ENCODE data around the gene AADACL4.
"Not testable (repeated sequence)": the region's sequence is repeated elsewhere in the genome, so short reads cannot be mapped to it uniquely, and the experiment has no call there.

Gene AADACL4

GRCh38 chr1:12629985-12630760 is 13.7 kb upstream of the AADACL4 start:
- DNase-seq (ENCODE audit: low spot score), result no peak

GRCh38 chr1:12630946-12631530 is 12.8 kb upstream of the AADACL4 start:
- DNase-seq (ENCODE audit: low spot score), result no peak

GRCh38 chr1:12631571-12631970 is 12.3 kb upstream of the AADACL4 start:
- DNase-seq (ENCODE audit: low spot score), result no peak

GRCh38 chr1:12634156-12634555 is 9.7 kb upstream of the AADACL4 start:
- DNase-seq (ENCODE audit: low spot score), result no peak

- DNase-seq (ENCODE audit: low spot score), result no peak
These were observed 9.1 kb upstream of the AADACL4 start for GRCh38 chr1:12634696-12635202.

GRCh38 chr1:12636098-12636950 is 7.6 kb upstream of the AADACL4 start:
- DNase-seq (ENCODE audit: low spot score), result no peak

GRCh38 chr1:12637693-12638092 is 6.2 kb upstream of the AADACL4 start:
- no peak for DNase-seq (ENCODE audit: low spot score)

GRCh38 chr1:12640237-12640957 is 3.5 kb upstream of the AADACL4 start:
- DNase-seq (ENCODE audit: low spot score), result no peak

- no peak for DNase-seq (ENCODE audit: low spot score)
These were observed 3.0 kb upstream of the AADACL4 start for GRCh38 chr1:12640958-12641272.

- DNase-seq (ENCODE audit: low spot score), result no peak
These were observed 806 bp upstream of the AADACL4 start for GRCh38 chr1:12643079-12643478.

GRCh38 chr1:12644237-12644636 is 352 bp downstream of the AADACL4 start:
- no peak for DNase-seq (ENCODE audit: low spot score)

GRCh38 chr1:12644829-12645228 is 944 bp downstream of the AADACL4 start:
- DNase-seq (ENCODE audit: low spot score), result no peak

- not testable (repeated sequence) for DNase-seq (ENCODE audit: low spot score)
These were observed 1.5 kb downstream of the AADACL4 start for GRCh38 chr1:12645401-12645800.

- no peak for DNase-seq (ENCODE audit: low spot score)
These were observed 4.9 kb downstream of the AADACL4 start for GRCh38 chr1:12648741-12649140.

GRCh38 chr1:12649971-12650421 is 6.1 kb downstream of the AADACL4 start:
- DNase-seq (ENCODE audit: low spot score), result no peak

- no peak for DNase-seq (ENCODE audit: low spot score)
These were observed 10.2 kb downstream of the AADACL4 start for GRCh38 chr1:12654004-12654567.

GRCh38 chr1:12654657-12655056 is 10.8 kb downstream of the AADACL4 start:
- DNase-seq (ENCODE audit: low spot score), result no peak

- no peak for DNase-seq (ENCODE audit: low spot score)
These were observed 12.7 kb downstream of the AADACL4 start for GRCh38 chr1:12656575-12656974.

- DNase-seq (ENCODE audit: low spot score), result no peak
These were observed 13.4 kb downstream of the AADACL4 start for GRCh38 chr1:12657060-12657884.

- not testable (repeated sequence) for DNase-seq (ENCODE audit: low spot score)
These were observed 14.1 kb downstream of the AADACL4 start for GRCh38 chr1:12657885-12658512.

Measured in ecto neural progenitor cell (in vitro differentiated cells).